Adrenal gland (tissue), 12 donors: ENCODE data around the gene MED22. TPM values are rescaled to one million over a fixed set of nuclear protein-coding genes. Genes with fewer than 3 reads are reported as not detected.

Experiments
- DNase-seq, 7 donors: peaks; one replicate each; pipeline ENCODE4 v3.0.0-alpha.2; 2019 to 2020
- H3K27ac ChIP-seq, 5 donors: fragments of 200-600 bp; sonication (generic) in 4 of 5; 1 replicate in 3 of 5; 2 replicates in 2 of 5; pipeline versions ENCODE4 v1.5.1 to v1.8.0; 2016 to 2020; ENCODE audit warnings: mild to moderate bottlenecking in 1 of 5
- H3K27me3 ChIP-seq: fragments of 200-600 bp; 2 replicates; pipeline ENCODE4 v1.8.0; 2021
- H3K36me3 ChIP-seq, 2 donors: fragments of 200-600 bp; replicated peaks in 1 of 2; 1 replicate in 1 of 2; 2 replicates in 1 of 2; pipeline versions ENCODE4 v1.5.1 to v1.8.0; 2018 to 2022
- H3K4me1 ChIP-seq, 2 donors: fragments of 200-600 bp; replicated peaks in 1 of 2; 1 replicate in 1 of 2; 2 replicates in 1 of 2; pipeline versions ENCODE4 v1.5.1 to v1.8.0; 2018 to 2021
- H3K4me3 ChIP-seq, 4 donors: fragments of 200-600 bp; sonication (generic) in 3 of 4; one replicate each; pipeline ENCODE4 v1.5.1; 2016 to 2018
- H3K9me3 ChIP-seq, 3 donors: fragments of 200-600 bp; sonication (generic) in 1 of 3; replicated peaks in 1 of 3; 1 replicate in 2 of 3; 2 replicates in 1 of 3; pipeline versions ENCODE4 v1.5.1 to v1.8.0; 2016 to 2021
- POLR2A ChIP-seq, 2 donors: fragments of 450-650 bp; IDR thresholded peaks; one replicate each; pipeline ENCODE4 v1.6.1; 2017; ENCODE audit warnings: antibody characterized with exemption in 2 of 2, mild to moderate bottlenecking in 2 of 2, moderate library complexity in 1 of 2
- WGBS, 4 donors: extraction: QIAGEN DNeasy Blood & Tissue Kit in 2 of 4; methylation state at CpG; one replicate each; pipeline versions ENCODE4 v1.1.5 to v1.1.7; 2013 to 2017; 5-methylcytosine and 5-hydroxymethylcytosine counted together
- intact Hi-C, 2 donors: fragments of 100-400 bp; cut with DNase I; formaldehyde crosslinking; loops; one replicate each; pipeline versions ENCODE4 v1.14.1 to v1.15.0; 2022 to 2023
- polyA plus RNA-seq, 3 donors: library from polyadenylated mRNA; stranded (reverse); fragments of 200-250 nt in 2 of 3; fragments of 350-450 nt in 1 of 3; fragmentation: Illumina TruSeq in 1 of 3; extraction: RNeasy Lipid Tissue Mini Kit (QIAGEN cat#74804) in 1 of 3; gene quantifications; one replicate each; pipeline ENCODE4 v1.2.3, GENCODE V29; 2013 to 2014
- total RNA-seq, 9 donors: library from RNA; depleted of rRNA in 4 of 9; stranded (reverse); fragments of >200 nt in 4 of 9; fragments of 120-200 nt in 1 of 9; fragmentation: NEBNext Ultra II Directional in 1 of 9; extraction: Animal tissue kit (Norgen Biotek cat#: 25700) in 1 of 9; gene quantifications; one replicate each; pipeline versions ENCODE4 v1.1.0 to v1.2.4, GENCODE V29; 2013 to 2023
- TF ChIP-seq, protein P1 (sequence below), 6 experiments: fragments of 450-650 bp in 4 of 6; fragments of 200-600 bp in 2 of 6; sonication (generic) in 1 of 6; IDR thresholded peaks; 1 replicate in 5 of 6; 2 replicates in 1 of 6; pipeline versions ENCODE4 v1.5.1 to v1.8.0; 2016 to 2021; ENCODE audit warnings: antibody characterized with exemption in 6 of 6, mild to moderate bottlenecking in 2 of 6, moderate library complexity in 1 of 6
- donor health status: healthy with polysubstance abuse.
- donor health status: Bipolar disorder and iron deficiency.
- donor health status: DM: yes; HTN: yes; CAD: no.
- donor health status: DM: no; HTN: no; CAD: no.
- donor health status: DM: no; HTN: no; CAD: no.
- donor health status: DM: yes; HTN: yes; CAD: no.

The MED22 gene
- total and polyA plus RNA-seq, 12 donors, result 11.4 to 38.0 (median 28.5) TPM

DNA sequence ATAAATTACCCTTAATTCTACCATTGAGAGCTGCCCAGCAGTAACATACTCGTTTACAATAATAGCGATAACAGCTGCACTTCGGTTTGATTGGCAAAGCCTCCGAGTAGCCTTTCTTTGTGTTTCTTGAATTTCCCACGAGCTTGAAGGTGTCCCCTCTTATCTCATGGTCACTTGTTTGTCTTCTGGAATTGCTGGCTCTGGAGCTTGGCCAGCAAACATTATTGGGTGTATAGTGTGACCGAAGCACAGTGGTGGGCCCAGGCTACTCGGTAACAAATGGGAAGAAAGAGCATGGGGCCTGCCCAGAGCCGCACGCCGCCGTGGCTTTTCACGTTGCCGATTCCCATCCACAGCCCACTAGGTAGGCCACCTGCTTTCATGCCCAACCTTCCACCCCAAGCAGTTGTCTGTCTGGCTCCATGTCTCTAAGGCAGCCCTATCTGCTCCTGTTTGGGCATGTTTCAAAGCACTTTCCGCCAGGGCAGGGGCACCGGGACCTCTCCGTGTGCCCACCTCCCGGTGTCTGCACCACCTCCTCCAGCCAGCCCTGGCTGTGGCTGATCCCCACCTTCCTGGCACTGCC is 36.9 kb upstream of the MED22 start:
- no peak for DNase-seq
- Histone ChIP-seq H3K36me3 (no peaks in the 10 kb centered on the region), H3K9me3 (no peaks in the 10 kb centered on the region), H3K4me3 (no peak overlapping the region), H3K27me3 (no peaks in the 10 kb centered on the region), H3K4me1 (peaks cover 0 to under 1% of the 10 kb centered on the region in 2 donors), H3K27ac (no peak overlapping the region)
- intact Hi-C loops, result no loop called here
- WGBS, 4 donors, result 90 to 92% (median 91%) methylated on average over 16 to 17 of the region's 17 CpGs
- TF ChIP-seq POLR2A (IDR thresholded peaks at IDR 0.05), result no peak
- TF ChIP-seq, protein P1, sequence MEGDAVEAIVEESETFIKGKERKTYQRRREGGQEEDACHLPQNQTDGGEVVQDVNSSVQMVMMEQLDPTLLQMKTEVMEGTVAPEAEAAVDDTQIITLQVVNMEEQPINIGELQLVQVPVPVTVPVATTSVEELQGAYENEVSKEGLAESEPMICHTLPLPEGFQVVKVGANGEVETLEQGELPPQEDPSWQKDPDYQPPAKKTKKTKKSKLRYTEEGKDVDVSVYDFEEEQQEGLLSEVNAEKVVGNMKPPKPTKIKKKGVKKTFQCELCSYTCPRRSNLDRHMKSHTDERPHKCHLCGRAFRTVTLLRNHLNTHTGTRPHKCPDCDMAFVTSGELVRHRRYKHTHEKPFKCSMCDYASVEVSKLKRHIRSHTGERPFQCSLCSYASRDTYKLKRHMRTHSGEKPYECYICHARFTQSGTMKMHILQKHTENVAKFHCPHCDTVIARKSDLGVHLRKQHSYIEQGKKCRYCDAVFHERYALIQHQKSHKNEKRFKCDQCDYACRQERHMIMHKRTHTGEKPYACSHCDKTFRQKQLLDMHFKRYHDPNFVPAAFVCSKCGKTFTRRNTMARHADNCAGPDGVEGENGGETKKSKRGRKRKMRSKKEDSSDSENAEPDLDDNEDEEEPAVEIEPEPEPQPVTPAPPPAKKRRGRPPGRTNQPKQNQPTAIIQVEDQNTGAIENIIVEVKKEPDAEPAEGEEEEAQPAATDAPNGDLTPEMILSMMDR (IDR thresholded peaks at IDR 0.05), result no peak

DNA sequence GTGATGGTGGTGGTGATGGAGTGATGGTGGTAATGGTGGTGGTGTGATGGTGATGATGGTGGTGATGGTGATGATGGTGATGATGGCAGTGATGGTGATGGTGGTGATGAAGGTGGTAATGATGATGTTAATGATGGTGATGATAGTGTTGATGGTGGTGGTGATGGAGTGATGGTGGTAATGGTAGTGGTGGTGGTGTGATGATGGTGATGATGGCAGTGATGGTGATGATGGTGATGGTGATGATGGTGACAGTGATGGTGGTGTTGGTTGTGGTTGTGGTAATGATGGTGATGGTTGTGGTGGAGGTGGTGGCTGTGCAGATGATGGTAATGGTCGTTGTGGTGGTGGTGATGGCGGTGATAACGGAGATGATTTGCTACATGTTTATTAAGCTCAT is 35.5 kb upstream of the MED22 start:
- no peaks in the 10 kb centered on the region for H3K27me3 ChIP-seq
- H3K9me3 ChIP-seq, result no peaks in the 10 kb centered on the region
- no peak overlapping the region for H3K4me3 ChIP-seq
- no peak for TF ChIP-seq POLR2A (IDR thresholded peaks at IDR 0.05)
- TF ChIP-seq, protein P1 (IDR thresholded peaks at IDR 0.05), result no peak
- WGBS, 4 donors, result 92 to 98% (median 96%) methylated on average over 3 of the region's 3 CpGs
- no peaks in the 10 kb centered on the region for H3K36me3 ChIP-seq
- H3K27ac ChIP-seq, result no peak overlapping the region
- intact Hi-C loops, result no loop called here
- DNase-seq, result no peak
- H3K4me1 ChIP-seq, result peaks cover 0 to 5% of the 10 kb centered on the region in 2 donors

GRCh38 chr9:133382507-133383141 is 34.7 kb upstream of the MED22 start:
- no peak overlapping the region for H3K4me3 ChIP-seq
- TF ChIP-seq, protein P1 (IDR thresholded peaks at IDR 0.05), result no peak
- intact Hi-C loops, result no loop called here
- H3K9me3 ChIP-seq, result no peaks in the 10 kb centered on the region
- no peak overlapping the region for H3K27ac ChIP-seq
- no peak for DNase-seq
- no peaks in the 10 kb centered on the region for H3K36me3 ChIP-seq
- peaks cover 0 to 5% of the 10 kb centered on the region in 2 donors for H3K4me1 ChIP-seq
- no peaks in the 10 kb centered on the region for H3K27me3 ChIP-seq
- WGBS, 4 donors, result 83 to 93% (median 92%) methylated on average over 4 of the region's 4 CpGs

DNA sequence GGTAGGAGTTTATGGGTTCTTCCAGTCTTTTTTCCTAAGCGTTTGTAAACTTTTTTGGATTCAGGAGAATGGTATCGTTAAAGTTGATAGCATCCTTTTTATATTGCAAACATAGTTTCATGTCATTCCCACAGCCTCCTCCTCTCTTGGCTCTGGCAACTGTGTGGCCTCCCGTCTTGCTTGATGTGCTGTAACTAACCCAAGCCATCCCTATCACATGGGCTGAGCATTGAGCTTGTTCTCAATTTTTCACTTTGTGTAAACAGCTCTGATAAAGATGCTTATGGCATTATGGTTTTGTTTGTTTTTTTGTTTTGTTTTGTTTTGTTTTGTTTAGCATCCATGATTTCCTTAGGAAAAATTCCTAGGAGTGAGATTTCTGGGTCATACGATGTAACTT is 32.8 kb upstream of the MED22 start:
- DNase-seq, result no peak
- intact Hi-C loops, result no loop called here
- Histone ChIP-seq H3K4me3 (no peak overlapping the region), H3K27ac (no peak overlapping the region), H3K9me3 (no peaks in the 10 kb centered on the region), H3K36me3 (no peaks in the 10 kb centered on the region), H3K4me1 (peaks cover 5% of the 10 kb centered on the region in 2 donors), H3K27me3 (no peaks in the 10 kb centered on the region)
- TF ChIP-seq POLR2A (IDR thresholded peaks at IDR 0.05), result no peak
- TF ChIP-seq, protein P1 (IDR thresholded peaks at IDR 0.05), result no peak
- 87 to 91% (median 89%) methylated on average over 4 of the region's 4 CpGs for WGBS, 4 donors
